ENCODE data around the gene ZC3H4. TPM values are rescaled to one million over a fixed set of nuclear protein-coding genes. Genes with fewer than 3 reads are reported as not detected.

Gene ZC3H4
- total and polyA plus RNA-seq, 4 donors = 12.2 to 51.6 (median 16.2) TPM

- no peaks in the 10 kb centered on the region for H3K27me3 ChIP-seq (ENCODE audit: control insufficient read depth in 3 of 3, insufficient read depth in 3 of 3, low read length in 2 of 3)
- H3K27ac ChIP-seq (ENCODE audit: low read depth in 1 of 2, low read length in 1 of 2) = no peak overlapping the region
- H3K9me3 ChIP-seq (ENCODE audit: control insufficient read depth in 4 of 4, insufficient read depth in 3 of 4, low read length in 3 of 4) = no peaks in the 10 kb centered on the region
- peaks cover 17 to 72% (median 36%) of the 10 kb centered on the region in 4 donors for H3K36me3 ChIP-seq (ENCODE audit: control insufficient read depth in 4 of 4, insufficient read depth in 4 of 4, low read length in 4 of 4)
- no peak for ATAC-seq (ENCODE audit: insufficient read depth, low FRiP score)
- no peak overlapping the region for H3K9ac ChIP-seq (ENCODE audit: insufficient read depth in 1 of 2, low read length in 2 of 2)
- 92 to 94% methylated on average over 16 to 18 of the region's 18 CpGs for WGBS, 2 donors
- no peak overlapping the region for H3K4me3 ChIP-seq
- no peak for DNase-seq
- H3K4me1 ChIP-seq (ENCODE audit: control insufficient read depth in 5 of 5, insufficient read depth in 5 of 5, low read length in 5 of 5) = no peaks in the 10 kb centered on the region
- TF ChIP-seq CTCF (IDR thresholded peaks at IDR 0.05; ENCODE audit: control extremely low read depth, extremely low read depth) = no peak
Measured at GRCh38 chr19:47068876-47069406, 44.6 kb downstream of the ZC3H4 start.

- no peak for TF ChIP-seq CTCF (IDR thresholded peaks at IDR 0.05; ENCODE audit: control extremely low read depth, extremely low read depth)
- no peak overlapping the region for H3K9ac ChIP-seq (ENCODE audit: insufficient read depth in 1 of 2, low read length in 2 of 2)
- ATAC-seq (ENCODE audit: insufficient read depth, low FRiP score) (no peak), DNase-seq (no peak)
- H3K4me1 ChIP-seq (ENCODE audit: control insufficient read depth in 5 of 5, insufficient read depth in 5 of 5, low read length in 5 of 5) = no peaks in the 10 kb centered on the region
- no peak overlapping the region for H3K27ac ChIP-seq (ENCODE audit: low read depth in 1 of 2, low read length in 1 of 2)
- 86 to 97% methylated on average over 8 of the region's 8 CpGs for WGBS, 2 donors
- no peaks in the 10 kb centered on the region for H3K9me3 ChIP-seq (ENCODE audit: control insufficient read depth in 4 of 4, insufficient read depth in 3 of 4, low read length in 3 of 4)
- H3K36me3 ChIP-seq (ENCODE audit: control insufficient read depth in 4 of 4, insufficient read depth in 4 of 4, low read length in 4 of 4) = peaks cover 17 to 72% (median 38%) of the 10 kb centered on the region in 4 donors
- no peak overlapping the region for H3K4me3 ChIP-seq
- no peaks in the 10 kb centered on the region for H3K27me3 ChIP-seq (ENCODE audit: control insufficient read depth in 3 of 3, insufficient read depth in 3 of 3, low read length in 2 of 3)
Measured at GRCh38 chr19:47068246-47068645, 45.3 kb downstream of the ZC3H4 start.

- H3K36me3 ChIP-seq (ENCODE audit: control insufficient read depth in 4 of 4, insufficient read depth in 4 of 4, low read length in 4 of 4) = peaks cover 17 to 69% (median 38%) of the 10 kb centered on the region in 4 donors
- DNase-seq (no peak), ATAC-seq (ENCODE audit: insufficient read depth, low FRiP score) (no peak)
- H3K4me3 ChIP-seq = no peak overlapping the region
- 95 to 99% methylated on average over 24 to 36 of the region's 36 CpGs for WGBS, 2 donors
- no peak for TF ChIP-seq CTCF (IDR thresholded peaks at IDR 0.05; ENCODE audit: control extremely low read depth, extremely low read depth)
- no peaks in the 10 kb centered on the region for H3K4me1 ChIP-seq (ENCODE audit: control insufficient read depth in 5 of 5, insufficient read depth in 5 of 5, low read length in 5 of 5)
- no peak overlapping the region for H3K27ac ChIP-seq (ENCODE audit: low read depth in 1 of 2, low read length in 1 of 2)
- H3K9me3 ChIP-seq (ENCODE audit: control insufficient read depth in 4 of 4, insufficient read depth in 3 of 4, low read length in 3 of 4) = no peaks in the 10 kb centered on the region
- no peaks in the 10 kb centered on the region for H3K27me3 ChIP-seq (ENCODE audit: control insufficient read depth in 3 of 3, insufficient read depth in 3 of 3, low read length in 2 of 3)
- H3K9ac ChIP-seq (ENCODE audit: insufficient read depth in 1 of 2, low read length in 2 of 2) = no peak overlapping the region
Measured at GRCh38 chr19:47067215-47067847, 46.2 kb downstream of the ZC3H4 start.

Data from lung (tissue), 12 donors.